Left ventricle myocardium superior (tissue), 1 donor: ENCODE data around the gene ZNF195. TPM values are rescaled to one million over a fixed set of nuclear protein-coding genes. Genes with fewer than 3 reads are reported as not detected.
"Not testable (repeated sequence)": the region's sequence is repeated elsewhere in the genome, so short reads cannot be mapped to it uniquely, and the experiment has no call there.

Experiments
- ATAC-seq: fragments of 200-7000 bp; cut with Tn5 transposase; one replicate; pipeline ENCODE4 v1.9.1; 2020; ENCODE audit warnings: mild to moderate bottlenecking, moderate library complexity
- DNase-seq: peaks from one replicate; pipeline ENCODE4 v3.0.0-alpha.2; 2020
- intact Hi-C: fragments of 100-400 bp; cut with micrococcal nuclease; formaldehyde crosslinking; loops from one replicate; pipeline ENCODE4 v1.11.0; 2022
- total RNA-seq: library from RNA; stranded (reverse); fragmentation: NEBNext Ultra II Directional; extraction: Animal tissue kit (Norgen Biotek cat#: 25700); gene quantifications from one replicate; pipeline ENCODE4 v1.2.1, GENCODE V29; 2021
- donor health status: DM: no; HTN: yes; CAD: no; lungs with severe emphysema.

The ZNF195 gene
- total RNA-seq, 1 donor from 2014 or later = 10.5 TPM

- intact Hi-C loops, ATAC-seq, DNase-seq: not testable (repeated sequence)
Measured at GRCh38 chr11:3406223-3406875, 27.4 kb upstream of the ZNF195 start.

- intact Hi-C loops, ATAC-seq: not testable (repeated sequence)
- peak; percentile 38 for DNase-seq
Measured at GRCh38 chr11:3404076-3404925, 25.4 kb upstream of the ZNF195 start.

- intact Hi-C loops, DNase-seq, ATAC-seq: not testable (repeated sequence)
Measured at GRCh38 chr11:3402861-3403250, 23.9 kb upstream of the ZNF195 start.

- DNase-seq, intact Hi-C loops, ATAC-seq: not testable (repeated sequence)
Measured at GRCh38 chr11:3402181-3402860, 23.4 kb upstream of the ZNF195 start.

- intact Hi-C loops, ATAC-seq, DNase-seq: not testable (repeated sequence)
Measured at GRCh38 chr11:3401052-3401451, 22.1 kb upstream of the ZNF195 start.

- intact Hi-C loops, ATAC-seq, DNase-seq: not testable (repeated sequence)
Measured at GRCh38 chr11:3398509-3398908, 19.6 kb upstream of the ZNF195 start.

- intact Hi-C loops, ATAC-seq, DNase-seq: not testable (repeated sequence)
Measured at GRCh38 chr11:3398106-3398505, 19.2 kb upstream of the ZNF195 start.

- DNase-seq, intact Hi-C loops, ATAC-seq: not testable (repeated sequence)
Measured at GRCh38 chr11:3397210-3397609, 18.3 kb upstream of the ZNF195 start.

- DNase-seq, ATAC-seq, intact Hi-C loops: not testable (repeated sequence)
Measured at GRCh38 chr11:3395468-3395867, 16.5 kb upstream of the ZNF195 start.

GRCh38 chr11:3394956-3395355 lies 16.0 kb upstream of the ZNF195 start:
- ATAC-seq, intact Hi-C loops: not testable (repeated sequence)

GRCh38 chr11:3393450-3393849 lies 14.5 kb upstream of the ZNF195 start:
- intact Hi-C loops, ATAC-seq, DNase-seq: not testable (repeated sequence)

More at GRCh38 chr11:3394956-3395355, 16.0 kb upstream of the ZNF195 start:
- DNase-seq = not testable (repeated sequence)

GRCh38 chr11:3382613-3383285 lies 3.8 kb upstream of the ZNF195 start:
- intact Hi-C loops = no loop called here
- ATAC-seq (no peak), DNase-seq (no peak)

- no peak for DNase-seq
- no peak for ATAC-seq
- intact Hi-C loops = no loop called here
Measured at GRCh38 chr11:3381794-3382193, 2.8 kb upstream of the ZNF195 start.

- intact Hi-C loops = no loop called here
- no peak for ATAC-seq
- no peak for DNase-seq
Measured at GRCh38 chr11:3380706-3381545, 2.0 kb upstream of the ZNF195 start.

- intact Hi-C loops = no loop called here
- DNase-seq (no peak), ATAC-seq (no peak)
Measured at GRCh38 chr11:3375552-3375951, 3.4 kb downstream of the ZNF195 start.

GRCh38 chr11:3370311-3370870 lies 8.6 kb downstream of the ZNF195 start:
- DNase-seq (no peak), ATAC-seq (no peak)
- intact Hi-C loops = no loop called here

GRCh38 chr11:3369366-3369765 lies 9.6 kb downstream of the ZNF195 start:
- ATAC-seq = no peak
- intact Hi-C loops = no loop called here

GRCh38 chr11:3368199-3368598 lies 10.7 kb downstream of the ZNF195 start:
- intact Hi-C loops = no loop called here
- DNase-seq (no peak), ATAC-seq (no peak)

More at GRCh38 chr11:3369366-3369765, 9.6 kb downstream of the ZNF195 start:
- DNase-seq = no peak
